Neural progenitor cell (in vitro differentiated cells): ENCODE results near the gene METTL8. TPM values are rescaled to one million over a fixed set of nuclear protein-coding genes. Genes with fewer than 3 reads are reported as not detected.

ENCODE experiments used
- DNase-seq: peaks from one replicate; pipeline ENCODE4 v3.0.0-alpha.2; 2016; ENCODE audit warnings: low spot score
- H2AFZ ChIP-seq: fragments of 200-600 bp; sonication (generic); replicated peaks from 2 replicates; pipeline ENCODE4 v1.6.1; 2016; ENCODE audit warnings: antibody characterized with exemption
- H3F3A ChIP-seq: fragments of 200-600 bp; sonication (generic); 2 replicates; pipeline ENCODE4 v1.6.1; 2016; ENCODE audit warnings: antibody characterized with exemption, low read depth
- H3K27ac ChIP-seq: fragments of 200-600 bp; sonication (generic); 2 replicates; pipeline ENCODE4 v1.5.1; 2016; ENCODE audit warnings: mild to moderate bottlenecking
- H3K27me3 ChIP-seq: fragments of 200-600 bp; sonication (generic); 2 replicates; pipeline ENCODE4 v1.6.1; 2016; ENCODE audit warnings: mild to moderate bottlenecking, moderate library complexity
- H3K36me3 ChIP-seq: fragments of 200-600 bp; sonication (generic); 2 replicates; pipeline ENCODE4 v1.5.1; 2016
- H3K4me1 ChIP-seq: fragments of 200-600 bp; sonication (generic); 2 replicates; pipeline ENCODE4 v1.6.1; 2016; ENCODE audit warnings: mixed run types
- H3K4me2 ChIP-seq: fragments of 200-600 bp; sonication (generic); 2 replicates; pipeline ENCODE4 v1.6.1; 2016
- H3K4me3 ChIP-seq: fragments of 200-600 bp; sonication (generic); 2 replicates; pipeline ENCODE4 v1.5.1; 2016
- H3K79me2 ChIP-seq: fragments of 200-600 bp; sonication (generic); 2 replicates; pipeline ENCODE4 v1.6.1; 2016; ENCODE audit warnings: low read depth
- H3K9ac ChIP-seq: fragments of 200-600 bp; sonication (generic); 2 replicates; pipeline ENCODE4 v1.6.1; 2016
- H3K9me3 ChIP-seq: fragments of 200-600 bp; sonication (generic); 2 replicates; pipeline ENCODE4 v1.5.1; 2016; ENCODE audit warnings: low read depth
- H4K20me1 ChIP-seq: fragments of 200-600 bp; sonication (generic); 2 replicates; pipeline ENCODE4 v1.6.1; 2016; ENCODE audit warnings: low read depth
- H3K27ac Mint-ChIP-seq: 3 replicates; pipeline ENCODE4 v1.8.0; 2021; ENCODE audit warnings: mixed read lengths
- H3K27me3 Mint-ChIP-seq: 2 replicates; pipeline ENCODE4 v1.8.0; 2022; ENCODE audit warnings: low read depth, mild to moderate bottlenecking, inconsistent platforms, moderate library complexity, mixed read lengths; ENCODE audit not compliant: insufficient read depth
- H3K36me3 Mint-ChIP-seq: 3 replicates; pipeline ENCODE4 v1.8.0; 2021; ENCODE audit warnings: mixed read lengths
- H3K4me1 Mint-ChIP-seq: 3 replicates; pipeline ENCODE4 v1.8.0; 2021; ENCODE audit warnings: mixed read lengths
- H3K4me3 Mint-ChIP-seq: 3 replicates; pipeline ENCODE4 v1.8.0; 2021; ENCODE audit warnings: mild to moderate bottlenecking, moderate library complexity, mixed read lengths
- H3K9me3 Mint-ChIP-seq: 3 replicates; pipeline ENCODE4 v1.8.0; 2020; ENCODE audit warnings: mixed read lengths
- CTCF ChIP-seq: fragments of 200-600 bp; sonication (generic); IDR thresholded peaks from 2 replicates; pipeline ENCODE4 v1.5.1; 2017; ENCODE audit warnings: antibody characterized with exemption, mild to moderate bottlenecking
- EZH2 ChIP-seq: fragments of 200-600 bp; sonication (generic); IDR thresholded peaks from 2 replicates; pipeline ENCODE4 v1.6.1; 2017; ENCODE audit warnings: antibody characterized with exemption, mild to moderate bottlenecking, moderate library complexity
- EZH2phosphoT487 ChIP-seq: fragments of 200-600 bp; sonication (generic); IDR thresholded peaks from 2 replicates; pipeline ENCODE4 v1.6.1; 2017; ENCODE audit warnings: antibody characterized with exemption
- total RNA-seq: library from RNA; depleted of rRNA; stranded (reverse); fragments of >200 nt; gene quantifications from 2 replicates; pipeline ENCODE4 v1.2.3, GENCODE V29; 2015; ENCODE audit warnings: low replicate concordance

The METTL8 gene
- total RNA-seq, 1 donor from 2014 or later = 29.2 TPM

- Histone ChIP-seq H3K27me3 (no peaks in the 10 kb centered on the region), H3K36me3 (no peaks in the 10 kb centered on the region), H3K4me3 (no peak overlapping the region), H2AFZ (no peak overlapping the region), H3K4me2 (no peak overlapping the region), H3K9me3 (no peaks in the 10 kb centered on the region), H3K27ac (no peak overlapping the region), H3K9ac (no peak overlapping the region), H3F3A (no peaks in the 10 kb centered on the region), H3K79me2 (no peaks in the 10 kb centered on the region), H3K4me1 (no peaks in the 10 kb centered on the region), H4K20me1 (no peaks in the 10 kb centered on the region)
- Mint-ChIP-seq H3K36me3 (no peaks in the 10 kb centered on the region), H3K4me1 (no peaks in the 10 kb centered on the region), H3K27me3 (no peaks in the 10 kb centered on the region), H3K27ac (no peak overlapping the region), H3K9me3 (peaks cover 7% of the 10 kb centered on the region), H3K4me3 (no peak overlapping the region)
- TF ChIP-seq EZH2phosphoT487 = no peak
- no peak for TF ChIP-seq CTCF
- no peak for TF ChIP-seq EZH2
- DNase-seq = no peak
These were observed 159.0 kb downstream of the METTL8 start for GRCh38 chr2:171274757-171275156.

GRCh38 chr2:171271971-171272436, 161.8 kb downstream of the METTL8 start:
- H3K36me3 Mint-ChIP-seq = no peaks in the 10 kb centered on the region
- H3F3A ChIP-seq = peaks cover 11% of the 10 kb centered on the region
- no peaks in the 10 kb centered on the region for H3K27me3 Mint-ChIP-seq
- H3K4me3 ChIP-seq = no peak overlapping the region
- no peak overlapping the region for H3K4me2 ChIP-seq
- no peaks in the 10 kb centered on the region for H3K4me1 Mint-ChIP-seq
- no peak overlapping the region for H2AFZ ChIP-seq
- H3K9ac ChIP-seq = no peak overlapping the region
- no peak overlapping the region for H3K27ac ChIP-seq
- no peaks in the 10 kb centered on the region for H3K27me3 ChIP-seq
- TF ChIP-seq EZH2 (no peak), CTCF (no peak), EZH2phosphoT487 (no peak)
- no peak overlapping the region for H3K4me3 Mint-ChIP-seq
- no peaks in the 10 kb centered on the region for H4K20me1 ChIP-seq
- no peaks in the 10 kb centered on the region for H3K9me3 ChIP-seq
- H3K27ac Mint-ChIP-seq = no peak overlapping the region
- peaks cover 14% of the 10 kb centered on the region for H3K4me1 ChIP-seq
- DNase-seq = no peak
- peaks cover 3% of the 10 kb centered on the region for H3K9me3 Mint-ChIP-seq
- H3K79me2 ChIP-seq = no peaks in the 10 kb centered on the region
- no peaks in the 10 kb centered on the region for H3K36me3 ChIP-seq

- Histone ChIP-seq H4K20me1 (no peaks in the 10 kb centered on the region), H3K27ac (no peak overlapping the region), H3K4me1 (peaks cover 14% of the 10 kb centered on the region), H2AFZ (no peak overlapping the region), H3K27me3 (no peaks in the 10 kb centered on the region), H3K9ac (no peak overlapping the region), H3K4me3 (no peak overlapping the region), H3K9me3 (no peaks in the 10 kb centered on the region), H3K79me2 (no peaks in the 10 kb centered on the region), H3K4me2 (no peak overlapping the region), H3K36me3 (no peaks in the 10 kb centered on the region), H3F3A (peaks cover 11% of the 10 kb centered on the region)
- no peaks in the 10 kb centered on the region for H3K27me3 Mint-ChIP-seq
- H3K36me3 Mint-ChIP-seq = no peaks in the 10 kb centered on the region
- no peak for TF ChIP-seq EZH2phosphoT487
- TF ChIP-seq CTCF = no peak
- TF ChIP-seq EZH2 = no peak
- no peak overlapping the region for H3K27ac Mint-ChIP-seq
- no peak overlapping the region for H3K4me3 Mint-ChIP-seq
- H3K9me3 Mint-ChIP-seq = no peaks in the 10 kb centered on the region
- DNase-seq = no peak
- H3K4me1 Mint-ChIP-seq = no peaks in the 10 kb centered on the region
These were observed 162.4 kb downstream of the METTL8 start for GRCh38 chr2:171271386-171271785.
